CD4-positive, alpha-beta T cell (primary cell): ENCODE measurements around the gene TEDC1. TPM values are rescaled to one million over a fixed set of nuclear protein-coding genes. Genes with fewer than 3 reads are reported as not detected.

Experiments used
- ATAC-seq: fragments of 200-7000 bp; cut with Tn5 transposase; one replicate; pipeline ENCODE4 v1.10.0; 2022; ENCODE audit warnings: mild to moderate bottlenecking; ENCODE audit not compliant: poor library complexity
- CTCF ChIA-PET: fragments of 350-600 bp; sonication (Branson Sonifier 250); formaldehyde crosslinking; loops from one replicate; lab custom pipeline; 2021; ENCODE audit warnings: antibody characterized with exemption, inconsistent platforms; lab: Charles Lee
- POLR2A ChIA-PET: fragments of 350-600 bp; sonication (Branson Sonifier 250); formaldehyde crosslinking; loops from one replicate; lab custom pipeline; 2021; ENCODE audit warnings: antibody characterized with exemption, inconsistent platforms; lab: Charles Lee
- DNase-seq, 14 experiments: peaks; one replicate each; pipeline ENCODE4 v3.0.0-alpha.2; 2013 to 2020; ENCODE audit warnings: mixed read lengths in 2 of 14
- H3K27ac ChIP-seq, 2 donors: one replicate each; pipeline versions ENCODE4 v1.5.1 to v1.7.0; 2013; ENCODE audit warnings: low read length in 2 of 2, low read depth in 1 of 2, mild to moderate bottlenecking in 1 of 2
- H3K27me3 ChIP-seq, 2 experiments: 1 replicate in 1 of 2; 2 replicates in 1 of 2; pipeline versions ENCODE4 v1.6.1 to v1.7.0; 2013; ENCODE audit warnings: low read length in 2 of 2, control low read depth in 1 of 2, mild to moderate bottlenecking in 1 of 2, moderate library complexity in 1 of 2; ENCODE audit not compliant: insufficient read depth in 2 of 2, control insufficient read depth in 1 of 2
- H3K36me3 ChIP-seq: one replicate; pipeline ENCODE4 v1.6.1; 2013; ENCODE audit warnings: low read length, control low read depth; ENCODE audit not compliant: insufficient read depth
- H3K4me1 ChIP-seq: one replicate; pipeline ENCODE4 v1.6.1; 2013; ENCODE audit warnings: low read length, control low read depth; ENCODE audit not compliant: insufficient read depth
- H3K4me3 ChIP-seq: one replicate; pipeline ENCODE4 v1.5.1; 2013; ENCODE audit warnings: mild to moderate bottlenecking, low read length, moderate library complexity
- H3K9me3 ChIP-seq, 2 experiments: 1 replicate in 1 of 2; 2 replicates in 1 of 2; pipeline versions ENCODE4 v1.6.1 to v1.7.0; 2013; ENCODE audit warnings: low read length in 2 of 2, mild to moderate bottlenecking in 2 of 2, control low read depth in 1 of 2, moderate library complexity in 1 of 2; ENCODE audit not compliant: control insufficient read depth in 1 of 2, insufficient read depth in 1 of 2
- H3K27ac Mint-ChIP-seq: one replicate; pipeline ENCODE4 v1.8.0; 2020; ENCODE audit warnings: mixed read lengths
- H3K27me3 Mint-ChIP-seq: one replicate; pipeline ENCODE4 v1.8.0; 2021; ENCODE audit warnings: mixed read lengths
- H3K36me3 Mint-ChIP-seq: one replicate; pipeline ENCODE4 v1.8.0; 2021; ENCODE audit warnings: low read depth, mixed read lengths
- H3K4me1 Mint-ChIP-seq: one replicate; pipeline ENCODE4 v1.8.0; 2021; ENCODE audit warnings: low read depth, mixed read lengths
- H3K4me3 Mint-ChIP-seq: one replicate; pipeline ENCODE4 v1.8.0; 2020; ENCODE audit warnings: mild to moderate bottlenecking, mixed read lengths
- H3K9me3 Mint-ChIP-seq: one replicate; pipeline ENCODE4 v1.8.0; 2020; ENCODE audit warnings: mixed read lengths
- intact Hi-C, 2 experiments: fragments of 100-400 bp; cut with DNase I in 1 of 2; cut with micrococcal nuclease in 1 of 2; formaldehyde crosslinking; loops; one replicate each; pipeline versions ENCODE4 v1.15.1 to v1.9.0; 2023 to 2025; cut with DNase I, micrococcal nuclease
- total RNA-seq, 174 experiments: library from RNA in 2 of 174; stranded (reverse) in 2 of 174; gene quantifications; one replicate each; pipeline ENCODE4 v1.2.3 and lab custom pipeline; 2021 to 2026
- TF ChIP-seq, protein P1 (sequence below): fragments of 200-600 bp; IDR thresholded peaks from one replicate; pipeline ENCODE4 v1.8.0; 2022; ENCODE audit warnings: antibody characterized with exemption, mild to moderate bottlenecking

TEDC1 gene
- total RNA-seq, 2 experiments from 2014 or later = 102 to 108 TPM

DNA sequence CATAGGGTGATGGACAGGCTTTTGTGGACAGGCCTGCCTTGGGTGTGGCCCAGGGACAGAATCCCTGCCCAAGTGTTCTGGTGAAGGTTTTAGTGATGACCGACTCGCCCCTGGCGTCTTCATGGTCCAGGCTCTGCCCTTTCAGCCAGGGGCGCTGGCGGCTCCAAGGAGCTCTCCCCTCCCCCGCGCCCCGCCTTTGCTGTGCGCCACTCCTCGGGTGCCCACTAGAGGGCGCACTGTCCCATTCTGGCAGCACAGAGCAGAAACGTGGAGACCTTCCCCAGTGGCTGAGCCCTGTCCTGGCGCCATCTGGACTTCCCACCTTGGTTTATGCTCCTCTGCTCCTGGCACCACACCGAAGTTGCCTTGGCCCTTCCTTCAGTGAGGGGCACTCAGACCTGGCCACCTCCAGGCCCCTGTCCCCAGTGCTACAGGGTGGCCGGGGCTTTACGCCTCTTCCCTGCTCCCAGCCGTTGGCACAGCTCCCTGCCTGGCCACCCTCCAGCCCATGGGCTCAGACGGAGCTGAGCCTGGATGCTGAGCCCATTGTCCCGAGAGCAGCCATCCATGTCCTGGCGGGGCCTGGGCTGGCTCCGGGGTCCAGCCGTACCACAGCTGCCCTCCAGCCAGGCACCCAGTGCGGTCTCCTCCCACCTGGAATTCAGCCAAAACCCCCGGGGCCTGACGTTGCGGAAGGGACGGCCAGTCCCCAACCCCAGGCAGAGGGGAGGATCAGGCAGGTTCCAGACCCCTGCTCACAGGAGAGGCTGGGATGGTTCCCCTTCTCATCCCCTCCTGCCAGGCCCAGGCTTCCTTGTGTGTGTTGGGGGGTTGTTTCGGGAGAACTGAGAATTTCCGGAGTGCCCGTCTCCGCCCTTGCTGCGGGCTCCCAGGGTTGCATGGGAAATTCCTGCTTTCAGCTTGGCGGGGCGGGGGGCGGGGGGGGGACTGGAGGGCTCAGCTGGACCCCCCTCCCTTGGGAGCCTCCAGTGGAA lies 9.9 kb upstream of the TEDC1 start:
- Mint-ChIP-seq H3K27me3 (no peaks in the 10 kb centered on the region), H3K9me3 (no peaks in the 10 kb centered on the region), H3K27ac (peak overlapping the region; percentile 97), H3K4me1 (peaks cover 65% of the 10 kb centered on the region), H3K36me3 (peaks cover 10% of the 10 kb centered on the region), H3K4me3 (peak overlapping the region; percentile 90)
- DNase-seq (peak; percentile 84 to 96 (median 91)), ATAC-seq (peak; percentile 42)
- peak overlapping the region; percentile 61 for H3K4me3 ChIP-seq
- peak overlapping the region; percentile 100 for H3K27ac ChIP-seq
- no peaks in the 10 kb centered on the region for H3K36me3 ChIP-seq
- ChIA-PET CTCF (interaction anchor here (0.7 to 3.1 kb wide), 11 partner anchors 9 to 180 kb away, joined by 3 to 155 read pairs (median 5); partner anchors contain the start of genes BRF1 and TEDC1), POLR2A (interaction anchor here (0.7 to 7.7 kb wide), 12 partner anchors 7 to 460 kb away, joined by 3 to 154 read pairs (median 3); partner anchors contain the start of genes BRF1, CDCA4, GPR132 and PACS2)
- peaks cover 95% of the 10 kb centered on the region for H3K4me1 ChIP-seq
- TF ChIP-seq, protein P1, sequence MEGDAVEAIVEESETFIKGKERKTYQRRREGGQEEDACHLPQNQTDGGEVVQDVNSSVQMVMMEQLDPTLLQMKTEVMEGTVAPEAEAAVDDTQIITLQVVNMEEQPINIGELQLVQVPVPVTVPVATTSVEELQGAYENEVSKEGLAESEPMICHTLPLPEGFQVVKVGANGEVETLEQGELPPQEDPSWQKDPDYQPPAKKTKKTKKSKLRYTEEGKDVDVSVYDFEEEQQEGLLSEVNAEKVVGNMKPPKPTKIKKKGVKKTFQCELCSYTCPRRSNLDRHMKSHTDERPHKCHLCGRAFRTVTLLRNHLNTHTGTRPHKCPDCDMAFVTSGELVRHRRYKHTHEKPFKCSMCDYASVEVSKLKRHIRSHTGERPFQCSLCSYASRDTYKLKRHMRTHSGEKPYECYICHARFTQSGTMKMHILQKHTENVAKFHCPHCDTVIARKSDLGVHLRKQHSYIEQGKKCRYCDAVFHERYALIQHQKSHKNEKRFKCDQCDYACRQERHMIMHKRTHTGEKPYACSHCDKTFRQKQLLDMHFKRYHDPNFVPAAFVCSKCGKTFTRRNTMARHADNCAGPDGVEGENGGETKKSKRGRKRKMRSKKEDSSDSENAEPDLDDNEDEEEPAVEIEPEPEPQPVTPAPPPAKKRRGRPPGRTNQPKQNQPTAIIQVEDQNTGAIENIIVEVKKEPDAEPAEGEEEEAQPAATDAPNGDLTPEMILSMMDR = peak; percentile 98
- H3K9me3 ChIP-seq = peaks cover 0 to 22% of the 10 kb centered on the region in 2 experiments
- intact Hi-C loops = loop anchor here in 1 of 2 experiments (1.0 to 2.0 kb wide), 2 partner anchors 9 to 82 kb away; partner anchors contain the start of gene TEX22
- peaks cover 0 to 2% of the 10 kb centered on the region in 2 experiments for H3K27me3 ChIP-seq

DNA sequence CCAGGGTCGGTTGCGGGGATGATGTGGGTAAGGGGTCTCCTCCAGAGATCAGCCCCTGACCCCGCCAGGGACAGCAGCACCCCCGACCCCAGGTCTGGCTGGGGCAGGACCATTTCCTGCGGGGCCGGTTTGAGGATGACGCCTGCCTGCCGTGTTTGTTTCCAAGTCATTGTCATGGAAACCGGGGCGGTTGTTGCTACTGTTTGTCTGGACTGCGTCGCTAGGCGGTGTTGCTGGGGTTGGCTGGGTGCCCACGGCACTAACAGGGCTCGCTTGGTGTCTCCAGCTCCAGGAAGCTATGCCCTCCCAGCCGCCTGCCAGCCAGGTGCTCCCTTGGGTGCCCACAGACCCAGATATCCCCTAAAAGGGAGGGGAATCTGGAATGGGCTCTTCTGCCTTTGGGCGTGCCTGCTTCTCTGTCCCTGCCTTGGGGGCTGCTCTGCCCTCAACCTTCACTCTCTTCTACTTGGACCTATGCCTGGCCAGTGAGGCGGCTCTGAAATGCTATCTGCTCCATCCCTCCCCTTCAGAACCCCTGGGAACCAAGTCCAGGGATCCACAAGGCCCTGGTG lies 9.1 kb upstream of the TEDC1 start:
- H3K4me3 ChIP-seq = peak overlapping the region; percentile 61
- peaks cover 60% of the 10 kb centered on the region for H3K4me1 Mint-ChIP-seq
- intact Hi-C loops = loop anchor here (1.0 to 2.0 kb wide), 2 partner anchors 8 to 83 kb away; partner anchors contain the start of gene TEX22 (in 1 of the 2)
- no peaks in the 10 kb centered on the region for H3K27me3 ChIP-seq
- H3K9me3 ChIP-seq = peaks cover 0 to 17% of the 10 kb centered on the region in 2 experiments
- POLR2A ChIA-PET = interaction anchor here (1.0 to 7.7 kb wide), 7 partner anchors 8 to 461 kb away, joined by 3 to 154 read pairs (median 3); partner anchors contain the start of genes CDCA4 and TEDC1
- no peaks in the 10 kb centered on the region for H3K27me3 Mint-ChIP-seq
- H3K36me3 Mint-ChIP-seq = peaks cover 10% of the 10 kb centered on the region
- peak; percentile 47 for ATAC-seq
- no peaks in the 10 kb centered on the region for H3K36me3 ChIP-seq
- peaks cover 95% of the 10 kb centered on the region for H3K4me1 ChIP-seq
- DNase-seq = peak; percentile 91 to 100 (median 96)
- TF ChIP-seq, protein P1 = no peak
- H3K4me3 Mint-ChIP-seq = peak overlapping the region; percentile 89
- H3K27ac Mint-ChIP-seq = peak overlapping the region; percentile 97
- peak overlapping the region; percentile 100 for H3K27ac ChIP-seq
- H3K9me3 Mint-ChIP-seq = no peaks in the 10 kb centered on the region
- CTCF ChIA-PET = interaction anchor here (1.1 to 3.1 kb wide), 4 partner anchors 10 to 67 kb away, joined by 4 to 155 read pairs (median 11); partner anchors contain the start of gene TEDC1
